HG03565 (cell line): ENCODE measurements around the gene MANF.
"Not testable (repeated sequence)": the region's sequence is repeated elsewhere in the genome, so short reads cannot be mapped to it uniquely, and the experiment has no call there.

Source experiments
- ATAC-seq: cut with Tn5 transposase; IDR thresholded peaks from one replicate; pipeline ENCODE4 v1.9.1; 2021; ENCODE audit warnings: mild to moderate bottlenecking, moderate library complexity; ENCODE audit not compliant: unreplicated experiment

Gene MANF

DNA sequence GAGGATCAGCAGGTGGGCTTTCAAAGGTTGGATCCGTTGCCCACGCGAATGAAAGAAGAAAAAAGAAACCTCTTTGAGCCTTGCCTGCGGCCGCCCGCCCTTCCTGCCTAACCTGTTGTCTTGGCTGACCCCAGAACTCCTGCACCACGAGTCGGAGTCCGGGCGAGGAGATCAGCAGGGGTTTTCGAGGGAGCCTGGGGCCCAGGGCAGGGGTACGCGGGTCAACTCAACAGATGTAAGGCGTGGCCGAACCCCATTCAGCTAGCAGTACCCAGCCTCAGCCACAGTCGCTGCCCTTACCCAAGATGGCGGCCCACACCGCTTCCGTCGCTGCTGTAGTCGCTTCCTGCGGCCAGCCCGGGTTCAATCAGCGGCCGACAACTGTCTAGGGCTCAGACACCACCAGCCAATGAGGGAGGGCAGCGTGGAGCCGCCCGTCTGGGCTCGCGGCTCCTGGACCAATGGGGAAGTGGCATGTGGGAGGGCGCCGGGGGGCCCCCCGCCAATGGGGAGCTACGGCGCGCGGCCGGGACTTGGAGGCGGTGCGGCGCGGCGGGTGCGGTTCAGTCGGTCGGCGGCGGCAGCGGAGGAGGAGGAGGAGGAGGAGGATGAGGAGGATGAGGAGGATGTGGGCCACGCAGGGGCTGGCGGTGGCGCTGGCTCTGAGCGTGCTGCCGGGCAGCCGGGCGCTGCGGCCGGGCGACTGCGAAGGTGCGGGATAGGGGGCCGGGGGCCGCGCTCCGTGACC is at the start of gene MANF:
Gene MANF, plus strand, starts transcription at position 566 of the 748 bp plus-strand sequence. Its CDS starts 52 bp downstream, at position 618.
- ATAC-seq = peak; percentile 90

DNA sequence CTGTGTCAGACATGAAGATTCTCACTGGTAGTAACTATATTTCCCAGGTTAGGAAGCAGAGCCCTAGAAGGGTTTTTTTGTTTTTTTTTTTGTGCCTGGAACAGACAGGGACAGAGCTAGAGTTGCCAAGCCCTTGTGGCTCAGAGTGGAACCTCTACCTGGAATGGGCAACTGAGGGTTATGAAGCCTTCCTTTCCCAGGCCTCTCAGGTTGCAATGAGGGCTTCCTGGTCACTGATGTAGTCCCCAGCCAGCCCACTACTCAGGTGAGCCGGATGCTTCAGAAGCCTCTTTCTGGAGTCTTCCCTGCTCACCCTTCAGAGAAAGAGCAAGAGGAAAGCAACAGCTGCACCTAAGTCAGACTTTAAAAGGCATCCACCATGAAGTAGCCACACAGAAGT is 48.8 kb upstream of the MANF start:
- no peak for ATAC-seq

DNA sequence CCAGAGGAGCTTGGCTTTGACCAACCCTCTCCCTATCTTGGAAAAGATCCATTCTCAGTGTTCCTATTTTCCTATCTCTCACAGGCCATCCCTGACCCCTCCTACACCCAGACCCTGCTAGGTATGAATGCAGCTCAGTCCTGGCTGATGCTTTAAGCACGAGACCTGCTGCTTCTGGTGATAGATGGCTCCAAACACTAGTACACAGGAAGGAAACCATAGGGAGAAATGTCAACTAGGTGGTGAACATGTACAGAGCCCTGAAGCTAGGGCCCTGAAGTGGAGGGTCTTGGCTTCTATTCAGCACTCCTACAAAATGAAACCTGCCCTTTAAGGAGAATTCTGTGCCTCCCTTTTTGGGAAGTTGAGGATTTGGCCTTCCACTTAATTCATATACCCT is 47.4 kb upstream of the MANF start:
- no peak for ATAC-seq

DNA sequence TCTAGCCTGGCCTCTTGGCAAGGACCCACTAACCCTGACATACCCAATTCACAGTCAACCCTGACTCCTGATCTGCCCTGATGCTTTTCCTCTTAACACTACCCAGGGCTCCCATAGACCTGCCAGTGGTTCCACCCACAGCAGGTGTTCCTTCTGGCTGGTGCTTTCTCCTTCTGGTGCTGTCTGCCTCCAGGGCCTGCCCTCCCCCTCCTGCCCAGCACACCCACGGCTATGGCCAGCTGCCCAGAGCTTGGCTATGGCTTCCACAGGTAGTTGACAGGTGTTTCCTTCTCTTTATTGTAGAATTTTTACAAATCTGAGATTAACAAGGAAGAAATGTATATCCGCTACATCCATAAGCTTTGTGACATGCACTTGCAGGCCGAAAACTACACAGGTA is 46.5 kb upstream of the MANF start:
- no peak for ATAC-seq

DNA sequence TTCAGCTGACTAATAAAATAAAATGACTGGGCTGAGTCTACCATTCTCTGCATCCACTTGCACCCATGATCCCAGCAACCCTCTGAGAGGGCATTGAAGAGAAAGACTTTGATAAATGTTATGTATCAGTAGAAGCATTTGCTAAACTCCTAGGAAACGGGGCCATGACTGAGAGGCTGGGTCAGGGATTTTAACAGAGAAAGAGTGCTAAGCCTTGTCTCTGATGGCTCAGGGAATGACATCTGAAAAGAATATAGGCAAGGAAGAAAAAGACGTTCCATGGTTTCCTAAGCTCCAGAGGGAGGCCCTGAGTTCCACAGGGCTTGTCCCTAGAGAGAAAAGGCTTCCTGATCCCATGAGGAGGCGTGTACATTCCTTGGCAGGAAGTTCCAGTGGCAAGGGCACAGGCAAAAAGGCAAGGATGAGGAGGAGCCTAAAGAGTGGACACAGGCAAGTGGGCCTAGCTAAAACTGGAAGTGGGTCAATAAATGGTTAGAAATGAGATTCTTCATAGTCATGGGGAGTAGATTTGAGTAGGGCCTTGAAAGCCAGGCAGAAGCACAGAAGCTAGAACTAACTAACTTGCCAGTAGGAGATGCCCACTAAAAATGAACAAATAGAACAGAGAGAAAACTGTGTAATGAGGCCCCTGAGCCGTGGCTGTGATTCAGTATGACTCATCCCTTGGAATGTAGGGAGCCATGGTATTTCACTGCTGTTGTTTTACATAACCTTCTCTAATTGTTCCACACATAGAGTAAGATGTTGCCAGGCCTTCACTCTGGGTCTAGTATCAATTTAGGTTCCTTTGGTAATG is 44.9 kb upstream of the MANF start:
- no peak for ATAC-seq

DNA sequence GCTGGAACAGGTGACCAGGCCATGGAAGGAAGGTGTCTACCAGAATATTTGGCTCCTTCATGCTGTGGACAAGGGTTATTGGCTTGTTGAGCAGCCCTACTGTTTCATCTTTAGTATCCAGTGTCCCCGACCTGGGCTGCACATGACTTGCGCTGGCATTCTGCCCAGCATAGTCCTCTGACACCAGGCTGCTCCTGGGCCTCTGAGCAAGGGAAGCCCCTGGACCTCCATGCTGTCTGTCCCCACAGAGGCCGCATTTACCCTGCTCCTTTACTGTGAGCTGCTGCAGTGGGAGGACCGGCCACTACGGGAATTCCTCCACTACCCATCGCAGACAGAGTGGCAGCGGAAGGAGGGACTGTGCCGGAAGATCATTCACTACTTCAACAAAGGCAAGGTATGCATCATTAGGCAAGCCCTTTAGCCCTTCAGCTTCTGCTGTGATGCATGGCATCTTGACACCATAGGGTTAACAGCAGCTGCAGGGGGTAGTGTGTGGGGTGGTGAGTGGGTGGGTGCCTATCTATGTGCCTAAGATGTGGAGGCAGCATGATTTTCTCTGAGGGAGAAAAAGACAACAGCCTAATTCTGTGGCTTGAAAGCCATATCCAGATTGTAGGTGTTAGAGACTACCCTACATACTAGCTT is 44.0 kb upstream of the MANF start:
- no peak for ATAC-seq

DNA sequence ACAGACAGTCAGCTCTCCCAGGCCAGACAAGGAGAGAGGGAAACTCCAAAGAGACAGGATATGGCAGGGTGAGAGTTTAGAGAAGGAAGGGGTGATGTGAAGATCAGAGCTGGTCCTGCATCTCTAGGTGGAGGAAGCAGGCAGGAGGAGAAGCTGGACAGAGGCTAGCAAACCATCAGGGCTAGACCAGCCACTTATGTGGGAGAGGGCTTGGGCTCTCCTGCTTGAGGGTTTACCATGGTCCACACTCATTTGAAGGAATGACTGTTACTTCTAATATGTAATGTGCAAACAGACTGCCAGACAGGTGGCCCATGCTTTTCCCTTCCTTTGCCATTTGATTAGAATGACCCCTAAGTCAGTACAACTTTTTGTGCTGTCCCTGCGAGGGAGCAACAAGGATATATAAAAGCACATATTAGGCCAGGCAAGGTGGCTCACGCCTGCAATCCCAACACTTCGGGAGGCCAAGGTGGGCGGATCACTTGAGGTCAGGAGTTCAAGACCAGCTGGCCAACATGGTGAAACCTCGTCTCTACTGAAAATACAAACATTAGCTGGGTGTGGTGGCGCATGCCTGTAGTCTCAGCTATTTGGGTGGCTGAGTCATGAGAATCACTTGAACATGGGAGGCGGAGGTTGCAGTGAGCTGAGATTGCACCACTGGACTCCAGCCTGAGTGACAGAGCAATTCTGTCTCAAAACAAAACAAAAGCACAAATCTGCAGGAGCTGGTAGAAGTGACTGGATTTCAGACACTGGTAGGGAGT is 41.0 kb upstream of the MANF start:
- ATAC-seq = no peak

DNA sequence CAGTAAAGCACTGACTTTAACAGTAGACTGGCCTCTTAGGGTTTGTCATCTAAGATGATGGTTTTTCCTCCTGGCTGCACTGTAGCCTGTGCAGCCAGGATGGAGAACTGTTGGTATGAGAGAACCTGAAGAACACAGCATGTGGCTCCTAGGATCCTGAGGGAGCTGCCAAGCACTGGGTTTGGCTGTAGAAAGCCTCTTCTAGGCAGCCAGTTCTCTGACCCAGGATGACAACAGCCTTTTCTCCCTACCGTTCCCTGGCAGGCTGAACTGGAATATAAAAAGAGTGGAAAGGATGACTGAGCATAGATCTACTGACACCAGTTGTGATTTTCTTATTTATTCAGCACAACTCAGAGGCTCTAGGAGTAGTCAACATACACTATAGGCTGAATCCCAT is 34.3 kb upstream of the MANF start:
- ATAC-seq = no peak

DNA sequence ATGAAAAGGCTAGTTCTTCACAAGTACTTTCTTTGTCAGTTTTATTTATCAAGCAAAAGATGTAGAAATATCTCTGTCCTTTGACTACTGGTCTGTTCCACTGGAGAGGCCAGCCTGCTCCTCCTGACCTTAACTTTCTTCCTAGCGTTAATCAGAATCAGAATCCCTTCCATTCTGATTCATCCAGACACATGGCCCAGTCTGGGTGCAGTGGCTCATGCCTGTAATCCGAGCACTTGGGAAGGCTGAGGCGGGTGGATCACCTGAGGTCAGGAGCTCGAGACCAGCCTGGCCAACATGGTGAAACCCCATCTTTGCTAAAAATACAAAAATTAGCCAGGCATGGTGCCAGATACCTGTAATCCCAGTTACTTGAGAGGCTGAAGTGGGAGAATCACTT is 32.0 kb upstream of the MANF start:
- no peak for ATAC-seq

DNA sequence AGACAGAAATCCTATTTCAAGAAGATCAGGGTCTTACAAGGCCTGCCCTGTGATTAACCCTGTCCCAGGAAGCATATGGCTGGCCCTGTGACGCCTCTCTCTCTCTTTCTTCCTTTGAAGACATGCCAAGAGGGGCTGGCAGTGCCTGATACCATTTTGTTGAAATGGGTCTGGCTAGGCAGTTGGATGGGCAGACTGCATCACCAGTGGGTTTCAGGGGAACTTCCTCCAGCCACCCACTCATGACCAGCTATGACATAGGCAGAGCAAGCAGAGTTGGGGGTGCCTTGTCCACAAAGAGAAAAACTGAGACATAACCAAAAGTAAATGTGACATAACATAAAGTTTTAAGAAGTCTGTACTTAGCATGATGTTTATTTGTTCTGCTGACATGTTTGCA is 31.4 kb upstream of the MANF start:
- no peak for ATAC-seq

DNA sequence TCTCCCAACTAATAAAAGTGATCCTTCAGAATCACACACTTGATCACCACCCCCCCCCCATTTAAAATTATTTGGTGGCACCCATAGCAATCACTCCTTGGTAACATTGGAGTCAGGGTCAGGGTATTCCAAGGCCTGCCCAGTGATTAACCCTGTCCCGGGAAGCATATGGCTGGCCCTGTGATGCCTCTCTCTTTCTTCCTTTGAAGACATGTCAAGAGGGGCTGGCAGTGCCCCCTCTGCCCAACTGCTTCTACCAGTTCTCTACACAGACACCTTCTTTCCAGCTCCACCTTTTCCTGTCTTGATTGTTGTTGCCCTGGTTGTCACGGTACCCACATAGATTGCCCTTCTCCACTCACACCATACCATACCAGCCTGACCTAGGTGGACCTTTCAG is 30.9 kb upstream of the MANF start:
- no peak for ATAC-seq

DNA sequence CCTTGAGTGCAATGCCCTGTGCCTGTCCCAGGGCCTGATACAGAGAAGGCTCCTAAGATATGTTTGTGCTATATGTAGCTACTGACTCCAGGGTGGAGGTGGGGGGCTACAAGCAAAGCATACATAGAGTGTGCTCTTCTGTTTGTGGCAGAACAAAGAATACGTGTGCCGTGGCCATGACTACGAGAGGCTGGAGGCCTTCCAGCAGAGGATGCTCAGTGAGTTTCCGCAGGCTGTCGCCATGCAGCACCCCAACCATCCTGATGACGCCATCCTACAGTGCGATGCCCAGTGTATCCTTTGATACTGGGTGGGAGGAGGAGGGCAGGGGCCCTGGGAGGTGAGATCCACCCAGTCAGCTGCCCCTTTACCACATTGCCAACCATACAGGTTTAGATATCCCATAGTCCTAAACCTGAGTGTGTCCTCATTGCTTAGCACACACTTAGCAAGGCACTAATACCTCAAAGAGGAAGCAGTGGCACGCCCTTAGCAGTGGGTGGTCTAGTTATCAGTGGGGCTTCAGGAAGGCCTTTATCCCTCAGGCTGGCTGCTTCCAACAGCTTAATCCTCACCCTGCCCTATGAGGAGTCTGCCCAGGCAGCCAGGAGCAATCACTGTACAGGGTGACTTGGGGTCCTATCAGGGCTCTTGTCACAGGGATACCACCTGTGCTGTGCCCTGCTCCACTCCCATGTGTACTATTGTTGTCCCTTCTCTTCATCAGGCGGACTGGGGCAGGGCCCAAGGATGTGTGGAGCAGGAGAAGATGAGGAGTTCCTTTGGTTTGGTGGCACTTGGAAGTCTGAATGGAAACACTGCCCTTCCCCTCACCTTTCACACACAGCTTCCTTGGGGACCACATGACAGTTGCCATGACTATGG is 30.1 kb upstream of the MANF start:
- no peak for ATAC-seq

DNA sequence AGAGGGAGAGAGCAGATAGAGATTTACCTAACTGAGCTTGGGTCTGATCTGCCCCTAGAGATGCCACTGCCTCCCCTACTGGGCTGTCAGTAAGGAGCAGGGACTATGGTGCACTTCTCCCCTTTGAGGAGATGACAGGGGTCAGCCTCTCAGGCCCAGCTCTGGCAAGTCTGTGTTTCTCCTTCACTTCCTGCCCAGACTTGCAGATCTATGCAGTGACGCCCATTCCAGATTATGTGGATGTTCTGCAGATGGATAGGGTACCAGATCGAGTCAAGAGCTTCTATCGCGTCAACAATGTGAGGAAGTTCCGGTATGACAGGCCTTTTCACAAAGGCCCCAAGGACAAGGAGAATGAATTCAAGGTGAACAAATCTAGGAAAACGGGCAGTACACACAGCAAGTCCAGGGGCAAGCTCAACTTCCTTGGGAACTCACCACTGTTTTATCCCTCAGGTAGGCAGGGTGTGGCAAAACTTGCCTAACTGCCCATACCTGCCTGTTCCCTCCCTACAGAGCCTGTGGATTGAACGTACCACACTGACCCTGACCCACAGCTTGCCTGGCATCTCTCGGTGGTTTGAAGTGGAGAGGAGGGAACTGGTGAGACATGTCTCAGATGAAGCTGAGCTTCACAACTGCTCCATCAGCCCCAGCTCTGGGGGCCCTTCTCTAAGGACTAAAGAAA is 29.1 kb upstream of the MANF start:
- no peak for ATAC-seq

DNA sequence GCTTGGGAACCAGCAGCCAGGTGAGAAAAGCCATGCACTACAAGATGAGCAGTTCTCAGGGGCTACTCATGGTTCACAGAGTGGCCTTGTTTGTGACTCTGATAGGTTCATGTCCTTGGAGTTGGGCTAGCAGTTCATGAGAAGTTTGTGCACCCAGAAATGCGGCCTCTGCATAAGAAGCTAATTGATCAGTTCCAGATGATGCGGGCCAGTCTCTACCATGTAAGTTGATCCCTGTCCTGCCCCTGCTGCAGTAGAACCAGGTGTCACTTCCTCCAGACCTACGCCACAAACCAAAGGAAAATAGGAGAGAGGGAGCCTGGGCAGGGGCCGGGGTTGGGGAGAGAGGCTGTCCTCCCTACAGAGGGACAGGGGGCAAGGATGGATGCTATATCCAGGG is 27.2 kb upstream of the MANF start:
- no peak for ATAC-seq

DNA sequence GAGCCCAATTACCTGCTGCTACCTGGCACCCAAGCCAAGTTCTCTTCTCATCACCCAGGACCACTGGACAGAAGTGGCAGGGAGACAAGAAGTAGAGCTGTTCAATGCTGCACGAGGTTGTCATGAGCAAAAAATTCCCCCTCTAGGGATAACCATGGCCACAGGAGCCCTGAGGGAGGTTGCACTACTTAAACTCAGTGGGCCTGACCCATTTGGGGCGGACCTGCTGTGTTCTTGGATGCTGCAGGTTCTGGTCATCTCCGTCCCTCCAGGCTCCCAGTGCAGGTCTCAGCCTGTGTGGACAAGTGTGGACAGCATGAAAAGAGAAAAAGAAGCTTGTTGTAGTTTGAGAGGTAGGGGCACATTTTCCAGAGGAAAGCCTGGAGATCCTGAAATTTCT is 26.1 kb upstream of the MANF start:
- no peak for ATAC-seq

DNA sequence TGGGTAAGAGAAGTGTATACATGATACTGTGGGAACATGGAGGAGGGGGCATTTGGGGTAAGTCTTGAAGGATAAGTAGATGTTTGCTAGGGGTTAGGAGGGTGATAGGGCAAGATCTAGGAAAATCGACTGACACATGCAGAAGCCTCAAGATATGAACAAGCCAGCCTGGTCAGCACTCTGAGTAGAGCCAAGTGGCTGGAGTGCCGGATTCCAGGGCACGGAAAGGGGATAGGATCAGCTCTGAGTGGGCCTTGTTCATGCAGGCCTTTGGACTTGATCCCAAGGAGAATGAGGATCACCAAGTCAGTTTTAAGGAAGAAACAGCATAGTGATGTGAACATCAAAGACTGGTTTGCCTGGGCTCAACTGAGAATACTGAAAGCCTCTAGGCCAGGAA is 24.3 kb upstream of the MANF start:
- no peak for ATAC-seq

DNA sequence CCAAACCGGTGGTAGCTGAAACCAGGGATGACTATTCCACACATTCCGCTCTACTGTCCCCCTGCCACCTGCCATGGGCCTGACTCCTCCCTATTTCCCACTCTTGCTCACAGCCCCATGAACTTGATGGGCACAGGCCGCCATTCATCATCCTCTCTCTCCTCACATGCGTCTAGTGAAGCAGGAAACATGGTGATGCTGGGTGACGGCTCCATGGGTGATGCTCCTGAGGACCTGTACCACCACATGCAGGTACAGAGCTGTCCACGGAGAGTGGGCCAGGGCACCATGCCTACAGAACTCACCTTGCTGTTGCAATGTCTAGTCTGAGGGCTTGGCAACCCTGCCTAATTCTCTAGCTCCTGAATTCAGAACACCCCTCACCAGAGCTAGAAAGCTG is 23.3 kb upstream of the MANF start:
- no peak for ATAC-seq

DNA sequence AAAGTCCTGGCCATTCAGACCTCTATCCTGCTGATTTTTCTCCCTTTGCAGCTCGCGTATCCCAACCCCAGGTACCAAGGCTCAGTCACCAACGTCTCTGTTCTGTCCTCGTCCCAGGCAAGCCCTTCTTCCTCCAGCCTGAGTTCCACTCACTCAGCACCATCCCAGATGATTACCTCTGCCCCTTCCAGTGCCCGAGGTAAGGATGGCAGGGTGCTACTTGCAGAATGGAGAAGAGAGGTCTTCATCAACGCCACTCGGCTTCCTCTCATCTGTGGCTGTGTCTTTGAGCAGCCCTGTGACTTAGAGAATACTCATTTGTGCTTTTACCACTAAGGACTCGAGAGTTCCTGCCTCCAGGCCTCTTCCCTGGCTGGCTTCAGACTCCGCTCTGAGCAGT is 22.6 kb upstream of the MANF start:
- ATAC-seq = no peak

DNA sequence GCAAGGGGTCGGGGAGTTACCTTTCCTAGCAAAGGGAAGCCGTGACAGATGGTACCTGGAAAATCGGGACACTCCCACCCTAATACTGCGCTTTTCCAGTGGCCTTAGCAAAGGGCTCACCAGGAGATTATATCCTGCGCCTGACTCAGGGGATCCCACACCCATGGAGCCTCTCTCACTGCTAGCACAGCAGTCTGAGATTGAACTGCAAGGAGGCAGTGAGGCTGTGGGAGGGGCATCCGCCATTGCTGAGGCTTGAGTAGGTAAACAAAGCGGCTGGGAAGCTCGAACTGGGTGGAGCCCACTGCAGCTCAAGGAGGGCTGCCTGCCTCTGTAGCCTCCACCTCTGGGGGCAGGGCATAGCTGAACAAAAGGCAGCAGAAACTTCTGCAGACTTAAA is 16.8 kb upstream of the MANF start:
- ATAC-seq = not testable (repeated sequence)
